ENCODE measurements around the gene SCART1.
"Not testable (repeated sequence)": the region's sequence is repeated elsewhere in the genome, so short reads cannot be mapped to it uniquely, and the experiment has no call there.

SCART1 gene

DNA sequence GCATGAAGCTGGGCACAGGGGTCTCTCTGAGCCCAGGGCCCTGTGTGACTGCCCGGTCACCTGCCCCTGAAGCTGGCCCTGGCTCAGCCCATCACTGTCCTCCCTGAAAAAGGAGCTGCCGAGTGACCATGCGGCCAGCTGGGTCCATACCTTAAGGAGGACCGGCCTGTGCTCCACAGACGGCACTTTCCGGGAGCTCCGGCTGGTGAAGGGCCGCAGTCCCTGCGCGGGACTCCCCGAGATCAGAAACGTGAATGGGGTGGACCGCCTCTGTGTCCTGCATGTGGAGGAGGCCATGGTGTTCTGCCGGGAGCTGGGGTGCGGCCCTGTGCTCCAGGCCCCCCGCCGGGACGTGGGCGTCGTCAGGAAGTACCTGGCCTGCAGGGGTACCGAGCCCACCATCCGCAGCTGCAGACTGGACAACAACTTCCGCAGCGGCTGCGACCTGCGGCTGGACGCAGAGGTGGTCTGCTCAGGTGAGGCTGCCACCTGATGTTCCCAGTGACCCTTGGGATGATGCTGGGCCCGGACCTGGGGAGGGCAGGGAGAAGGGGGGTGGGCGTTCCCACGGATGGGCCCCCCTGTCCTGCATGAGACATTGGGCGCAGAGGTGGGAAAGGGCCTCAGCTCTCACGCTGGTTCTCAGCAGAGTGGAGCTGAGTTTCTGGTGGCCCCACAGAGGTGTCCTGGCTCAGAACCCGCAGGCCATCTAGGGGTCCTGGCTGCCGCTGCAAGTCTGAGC is 3.5 kb downstream of the SCART1 start:
- no peak for DNase-seq

GRCh38 chr10:133458021-133458709 is 4.4 kb downstream of the SCART1 start:
- no peak for DNase-seq

DNA sequence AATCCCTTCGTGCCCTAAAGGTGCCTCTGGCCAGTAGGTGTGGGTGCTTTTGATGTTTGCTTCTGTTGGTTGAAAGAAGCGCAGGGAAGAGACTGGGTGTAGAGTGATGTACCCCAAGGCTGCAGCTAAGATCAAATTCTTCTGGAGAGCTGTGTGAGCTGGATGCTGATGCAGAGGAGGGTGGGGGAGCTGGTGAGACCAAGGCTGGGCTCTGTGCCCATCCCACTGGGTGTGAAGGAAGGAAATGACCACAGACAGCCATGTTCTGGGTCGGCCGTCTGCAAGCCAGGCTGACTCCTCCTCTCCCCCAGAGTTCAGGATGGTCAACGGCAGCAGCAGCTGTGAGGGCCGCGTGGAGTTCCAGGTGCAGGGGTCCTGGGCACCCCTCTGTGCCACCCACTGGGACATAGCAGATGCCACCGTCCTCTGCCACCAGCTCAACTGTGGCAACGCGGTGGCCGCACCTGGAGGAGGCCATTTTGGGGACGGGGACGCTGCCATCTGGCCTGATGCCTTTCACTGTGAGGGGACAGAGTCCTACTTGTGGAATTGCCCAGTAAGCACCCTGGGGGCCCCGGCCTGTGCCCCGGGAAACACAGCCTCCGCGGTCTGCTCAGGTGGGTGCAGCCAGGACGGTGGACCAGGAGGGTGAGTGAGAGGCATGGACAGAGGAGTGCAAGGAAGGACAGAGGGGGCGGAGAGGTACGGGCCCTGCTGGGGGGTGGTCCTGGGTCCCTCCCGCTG is 5.1 kb downstream of the SCART1 start:
- no peak for DNase-seq

DNA sequence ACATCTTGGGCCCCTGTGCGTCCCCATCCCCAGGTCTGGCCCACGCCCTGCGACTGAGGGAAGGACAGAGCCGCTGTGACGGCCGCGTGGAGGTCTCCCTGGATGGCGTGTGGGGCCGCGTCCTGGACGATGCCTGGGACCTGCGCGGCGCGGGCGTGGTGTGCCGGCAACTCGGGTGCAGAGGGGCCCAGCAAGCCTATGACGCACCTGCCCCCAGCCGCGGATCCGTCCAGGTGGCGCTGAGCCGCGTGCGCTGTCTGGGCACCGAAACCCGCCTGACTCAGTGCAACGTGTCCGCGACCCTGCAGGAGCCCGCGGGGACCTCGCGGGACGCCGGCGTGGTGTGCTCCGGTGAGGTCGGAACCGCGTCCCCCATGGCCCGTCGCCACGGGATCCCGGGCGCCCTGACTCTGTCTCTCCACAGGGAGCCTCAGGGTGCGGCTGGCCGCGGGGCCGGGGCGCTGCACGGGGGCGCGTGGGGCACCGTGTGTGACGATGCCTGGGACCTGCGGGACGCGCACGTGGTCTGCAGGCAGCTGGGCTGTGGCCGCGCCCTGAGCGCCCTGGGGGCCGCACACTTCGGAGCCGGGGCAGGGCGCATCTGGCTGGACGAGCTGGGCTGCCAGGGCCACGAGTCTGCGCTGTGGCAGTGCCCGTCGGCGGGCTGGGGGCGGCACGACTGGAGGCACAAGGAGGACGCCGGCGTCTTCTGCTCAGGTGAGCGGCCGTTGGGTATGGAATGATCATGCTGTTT is 5.9 kb downstream of the SCART1 start:
- no peak for DNase-seq

GRCh38 chr10:133460208-133460769 is 6.5 kb downstream of the SCART1 start:
- DNase-seq, result no peak

GRCh38 chr10:133461027-133461426 is 7.3 kb downstream of the SCART1 start:
- DNase-seq, result no peak

DNA sequence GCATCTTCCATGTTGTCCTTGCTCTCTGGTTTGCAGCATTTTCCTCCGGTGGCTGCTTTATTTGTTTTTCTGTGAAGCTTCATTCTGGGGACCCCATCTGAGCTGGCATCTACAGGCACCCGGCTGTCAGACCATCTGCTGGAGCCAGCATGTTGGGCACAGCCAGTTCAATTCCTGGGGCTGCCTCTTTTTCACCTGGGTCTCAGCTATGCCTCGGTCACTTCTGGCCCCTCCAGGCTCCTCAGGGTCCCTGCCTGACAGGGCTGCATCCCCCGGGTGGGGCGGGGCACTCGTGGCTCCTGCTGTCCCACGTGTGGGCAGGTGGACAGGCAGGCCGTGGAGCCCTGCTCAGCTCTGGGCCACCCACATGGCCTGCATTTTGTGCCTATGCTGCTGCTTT is 8.1 kb downstream of the SCART1 start:
- no peak for DNase-seq

DNA sequence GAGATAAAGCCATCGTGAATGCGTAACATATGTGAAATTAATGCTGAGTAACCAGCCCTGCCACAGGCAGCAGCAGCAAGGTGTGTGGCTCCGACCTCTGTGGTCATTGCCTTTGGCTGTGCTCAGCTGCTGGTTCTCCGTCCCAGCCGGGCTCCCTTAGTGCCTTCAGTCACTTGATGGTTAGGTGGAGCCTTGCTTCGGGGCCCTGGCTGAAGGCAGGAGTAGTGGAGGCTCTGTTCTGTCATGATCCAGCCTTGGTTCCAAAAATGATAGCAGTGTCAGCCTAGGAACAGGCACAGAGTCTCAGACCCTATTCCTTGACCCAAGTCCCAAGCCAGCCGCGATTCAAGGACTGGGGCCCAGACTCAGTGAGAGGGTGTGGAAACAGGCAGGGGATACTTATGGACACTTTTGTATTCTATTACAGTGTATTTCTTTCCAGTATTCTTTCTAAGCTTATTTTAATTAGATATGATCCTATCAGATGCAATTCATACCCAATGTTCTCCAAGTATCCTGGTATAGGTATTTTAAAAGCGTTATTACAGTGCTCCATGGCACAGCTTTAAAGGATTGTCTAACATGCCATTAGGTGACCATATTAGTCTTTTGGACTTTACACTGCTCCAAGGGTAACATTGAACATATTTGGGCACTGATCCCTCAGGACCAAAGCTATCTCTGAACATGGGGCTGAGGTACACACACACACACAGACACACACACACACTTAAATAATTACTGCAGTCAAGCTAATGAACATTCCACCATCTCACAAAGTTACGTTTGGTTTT is 9.0 kb downstream of the SCART1 start:
- DNase-seq, result no peak

DNA sequence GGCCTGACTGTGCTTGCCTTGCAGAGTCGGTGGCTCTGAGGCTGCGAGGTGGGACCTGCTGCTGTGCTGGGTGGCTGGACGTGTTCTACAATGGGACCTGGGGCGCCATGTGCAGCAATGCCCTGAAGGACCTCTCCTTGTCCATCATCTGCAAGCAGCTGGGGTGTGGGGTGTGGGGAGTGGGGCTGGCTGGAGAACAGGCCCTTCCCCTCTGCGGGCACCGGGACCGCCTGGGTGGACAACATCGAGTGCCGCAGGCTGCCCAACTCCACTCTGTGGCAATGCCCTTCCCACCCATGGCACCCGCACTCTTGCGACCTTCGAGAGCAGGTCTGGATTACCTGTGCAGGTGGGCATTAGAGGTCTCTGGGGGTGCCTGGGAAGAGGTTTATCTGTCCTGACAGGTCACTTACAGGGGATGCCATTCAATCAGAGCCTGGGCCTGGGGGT is 10.9 kb downstream of the SCART1 start:
- no peak for DNase-seq

DNA sequence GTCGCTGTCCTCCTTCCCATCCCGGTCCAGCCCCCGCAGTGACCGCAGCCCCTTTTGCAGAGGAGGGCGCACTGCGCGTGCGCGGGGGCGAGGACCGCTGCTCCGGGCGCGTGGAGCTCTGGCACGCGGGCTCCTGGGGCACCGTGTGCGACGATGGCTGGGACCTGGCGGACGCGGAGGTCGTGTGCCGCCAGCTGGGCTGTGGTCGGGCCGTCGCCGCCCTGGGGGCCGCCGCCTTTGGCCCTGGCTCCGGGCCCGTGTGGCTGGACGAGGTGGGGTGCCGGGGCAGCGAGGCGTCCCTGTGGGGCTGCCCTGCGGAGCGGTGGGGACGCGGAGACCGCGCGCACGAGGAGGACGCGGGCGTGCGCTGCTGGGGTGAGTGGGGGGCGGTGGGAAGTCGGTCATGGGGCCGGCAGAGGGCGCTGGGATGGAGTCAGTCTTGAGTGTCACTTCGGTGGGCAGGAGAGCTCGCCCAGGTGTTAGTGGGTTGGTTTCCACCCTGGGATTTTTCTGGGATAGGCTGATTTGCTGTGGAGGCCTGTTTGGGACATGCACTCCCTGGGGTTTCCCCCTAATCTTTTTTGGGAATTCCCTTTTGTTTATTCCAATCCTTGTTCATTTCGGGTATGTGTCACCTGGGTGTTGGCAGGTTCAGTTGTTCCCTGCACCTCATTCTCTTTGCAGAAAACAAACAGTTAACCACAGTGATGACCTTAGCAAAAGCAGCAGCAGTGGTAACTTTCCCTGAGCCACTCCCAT is 11.6 kb downstream of the SCART1 start:
- DNase-seq, result no peak

GRCh38 chr10:133465950-133466474 is 12.3 kb downstream of the SCART1 start:
- no peak for DNase-seq

GRCh38 chr10:133466683-133467275 is 13.0 kb downstream of the SCART1 start:
- DNase-seq, result no peak

DNA sequence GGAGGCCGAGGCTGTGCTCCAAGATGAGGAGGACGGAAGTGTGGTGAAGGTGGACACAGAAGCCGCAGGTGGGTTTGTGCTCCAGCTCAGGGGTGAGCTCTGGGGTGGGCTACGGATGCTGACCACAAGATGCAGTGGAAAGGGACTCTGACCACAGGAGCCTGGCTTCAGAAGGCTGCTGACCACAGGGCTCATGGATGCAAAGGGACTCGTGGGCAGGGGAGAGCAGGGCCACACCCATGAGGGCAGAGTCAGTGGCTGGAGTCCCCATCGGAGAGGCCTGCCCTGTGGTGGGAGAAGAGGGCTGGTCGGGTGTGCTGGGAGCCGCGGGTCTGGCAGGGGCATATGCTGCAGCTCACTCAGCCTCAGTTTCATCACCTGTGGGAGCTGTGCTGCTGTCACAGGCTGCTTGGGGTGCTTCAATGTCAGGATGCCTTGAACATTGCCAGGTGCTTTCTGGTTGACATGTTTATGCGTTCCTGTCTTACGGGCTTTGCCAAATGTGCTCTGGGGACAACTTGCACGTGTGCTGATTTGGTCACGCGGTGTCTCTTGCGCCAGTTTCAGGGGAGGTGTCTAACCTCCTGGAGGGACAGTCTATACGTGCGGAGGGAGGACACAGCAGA is 13.7 kb downstream of the SCART1 start:
- DNase-seq, result no peak

DNA sequence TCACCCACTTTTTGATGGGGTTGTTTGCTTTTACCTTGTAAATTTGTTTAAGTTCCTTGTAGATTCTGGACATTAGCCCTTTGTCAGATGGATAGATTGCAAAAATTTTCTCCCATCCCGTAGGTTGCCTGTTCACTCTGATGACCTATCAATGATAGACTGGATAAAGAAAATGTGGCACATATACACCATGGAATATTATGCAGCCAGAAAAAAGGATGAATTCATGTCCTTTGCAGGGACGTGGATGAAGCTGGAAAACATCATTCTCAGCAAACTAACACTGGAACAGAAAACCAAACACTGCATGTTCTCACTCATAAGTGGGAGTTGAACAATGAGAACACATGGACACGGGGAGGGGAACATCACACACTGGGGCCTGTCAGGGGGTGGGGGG is 15.5 kb downstream of the SCART1 start:
- not testable (repeated sequence) for DNase-seq

DNA sequence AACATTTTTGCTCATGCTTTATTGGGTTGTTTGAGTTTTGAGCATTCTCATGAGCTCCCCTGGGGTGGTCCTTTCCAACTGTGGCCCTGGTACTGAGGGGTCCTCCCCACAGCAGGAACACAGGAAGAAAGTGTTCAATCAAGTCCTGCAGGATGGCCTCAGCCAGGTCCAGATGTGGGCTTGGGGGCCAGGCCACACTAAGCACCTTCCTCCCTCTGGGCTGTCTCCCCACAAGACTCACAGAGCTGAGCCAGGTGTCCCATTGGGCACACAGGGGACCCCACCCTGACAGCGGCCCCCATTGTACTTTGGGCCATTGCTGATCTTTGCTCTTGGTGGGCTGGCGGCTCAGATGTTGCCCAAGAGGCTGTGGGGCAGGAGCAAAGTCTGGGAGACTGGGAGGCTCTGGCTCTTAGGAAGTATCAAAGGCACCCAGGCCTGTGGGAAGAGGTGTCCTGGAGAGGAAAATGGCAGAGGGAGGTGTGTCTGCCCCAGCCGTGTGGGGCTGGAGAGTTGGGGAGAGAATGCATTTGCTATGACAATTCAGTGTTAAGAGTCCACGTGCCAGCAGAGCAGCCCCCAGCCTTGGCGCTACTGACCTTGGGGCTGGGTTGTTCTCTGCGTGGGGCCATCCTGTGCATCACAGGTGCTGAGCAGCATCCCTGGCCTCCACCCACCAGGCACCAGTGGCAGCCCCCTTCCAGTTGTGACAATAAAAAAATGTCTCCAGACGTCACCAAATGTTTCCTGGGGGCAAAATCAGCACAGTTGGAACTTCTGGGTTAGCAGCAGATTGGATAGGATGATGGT is 17.8 kb downstream of the SCART1 start:
- DNase-seq, result no peak

DNA sequence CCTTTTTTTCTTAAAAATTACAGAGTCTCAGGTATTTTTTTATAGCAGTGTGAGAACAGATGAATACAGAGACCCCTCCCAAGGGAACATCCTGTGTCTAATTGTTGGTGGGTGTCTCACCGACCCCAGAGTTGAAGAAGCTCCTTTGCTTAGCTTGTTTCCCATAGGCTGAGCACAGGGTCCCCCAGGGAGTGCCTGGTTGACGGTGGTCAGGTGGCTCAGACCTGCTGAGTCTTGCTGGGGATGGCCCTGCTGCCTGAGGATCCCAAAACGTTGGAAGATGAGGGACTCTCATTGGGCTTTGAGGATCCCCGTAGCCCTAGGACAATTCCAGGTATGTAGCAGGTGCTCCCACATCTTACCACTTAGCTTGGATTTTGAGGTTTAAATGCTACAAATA is 19.5 kb downstream of the SCART1 start:
- DNase-seq, result no peak

DNA sequence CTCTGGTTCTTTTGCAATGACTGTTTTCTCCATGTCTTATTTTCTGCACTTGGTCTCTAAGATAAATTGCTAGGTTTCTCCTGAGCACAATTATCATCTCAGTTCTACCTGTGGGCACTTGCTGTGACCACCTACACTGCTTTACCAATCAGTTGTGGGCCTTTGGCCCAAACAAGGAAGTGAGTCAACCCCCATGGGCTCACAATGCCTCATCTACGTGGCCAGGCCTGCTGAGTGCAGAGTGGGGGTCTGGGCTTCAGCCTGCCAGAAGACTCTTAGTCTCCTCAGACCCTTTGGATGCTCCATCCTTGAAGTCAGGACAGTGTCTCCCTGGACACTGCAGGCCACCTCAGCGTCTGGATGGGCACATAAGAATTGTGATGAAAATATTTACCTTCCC is 20.3 kb downstream of the SCART1 start:
- no peak for DNase-seq

- DNase-seq, result no peak
Observed at GRCh38 chr10:133474665-133475424, 21.1 kb downstream of the SCART1 start.
